Nephron progenitor cell (in vitro differentiated cells): Measurements from ENCODE around the gene PDHB.

Experiments used
- DNase-seq: peaks from one replicate; pipeline ENCODE4 v3.0.0; 2021
- H3K27ac Mint-ChIP-seq: 2 replicates; pipeline ENCODE4 v1.8.0; 2021; ENCODE audit warnings: mild to moderate bottlenecking, moderate library complexity, mixed read lengths
- H3K27me3 Mint-ChIP-seq: 2 replicates; pipeline ENCODE4 v1.8.0; 2021; ENCODE audit warnings: mild to moderate bottlenecking, low read depth, mixed read lengths; ENCODE audit not compliant: poor library complexity
- H3K36me3 Mint-ChIP-seq: 2 replicates; pipeline ENCODE4 v1.8.0; 2021; ENCODE audit warnings: low read depth, mixed read lengths
- H3K4me1 Mint-ChIP-seq: 2 replicates; pipeline ENCODE4 v1.8.0; 2021; ENCODE audit warnings: mixed read lengths
- H3K4me3 Mint-ChIP-seq: 2 replicates; pipeline ENCODE4 v1.8.0; 2021; ENCODE audit warnings: mild to moderate bottlenecking, moderate library complexity, mixed read lengths
- H3K9me3 Mint-ChIP-seq: 2 replicates; pipeline ENCODE4 v1.8.0; 2021; ENCODE audit warnings: mild to moderate bottlenecking, moderate library complexity, mixed read lengths
- TF ChIP-seq, protein P1 (sequence below): fragments of 200-600 bp; sonication (generic); IDR thresholded peaks from 2 replicates; pipeline ENCODE4 v1.5.0; 2021; ENCODE audit warnings: antibody characterized with exemption

The PDHB gene

DNA sequence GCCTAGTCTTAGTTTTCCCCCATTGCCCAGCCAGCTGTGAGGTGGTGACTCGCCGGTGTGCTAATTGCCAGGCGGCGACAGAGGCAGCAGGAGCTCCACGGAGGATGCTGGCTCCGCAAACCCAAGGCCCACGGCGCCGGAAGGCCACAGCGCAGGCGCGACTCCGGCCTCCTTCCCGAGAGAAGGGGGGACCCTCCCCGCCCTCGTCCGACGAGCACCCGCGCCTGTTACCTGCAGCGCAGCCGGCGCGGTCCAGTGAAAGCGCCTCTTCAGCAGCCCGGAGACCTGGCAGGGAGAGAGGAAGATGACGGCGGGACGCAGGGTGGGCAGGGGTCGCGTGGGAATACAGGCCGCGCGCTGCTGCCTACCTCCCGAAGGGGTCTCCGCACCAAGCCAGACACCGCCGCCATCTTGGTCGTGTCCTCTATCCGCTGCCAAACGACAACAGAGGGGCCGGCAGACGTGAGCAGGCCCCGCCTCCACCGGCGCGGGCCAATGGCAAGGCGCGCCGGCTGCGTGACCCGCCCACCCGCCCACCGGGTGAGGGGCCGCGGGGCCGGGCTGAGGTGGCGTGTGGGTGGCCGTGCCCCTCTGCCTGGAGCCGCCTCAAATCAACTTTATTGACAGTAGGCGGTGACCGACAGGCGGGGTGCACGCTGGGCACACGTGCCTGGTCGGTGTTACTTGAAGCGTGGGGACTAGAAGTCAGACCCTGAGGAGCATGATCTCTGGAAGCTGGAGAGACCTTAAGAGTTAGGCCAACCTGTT lies at the start of gene PDHB:
Gene PDHB, minus strand, starts transcription at position 433 of the 768 bp plus-strand sequence. Its CDS starts 23 bp downstream, at position 410.
- H3K4me3 Mint-ChIP-seq: peak within 1 kb of the TSS; percentile 95
- peaks cover 32% of the 10 kb centered on the region for H3K36me3 Mint-ChIP-seq
- no peaks in the 10 kb centered on the region for H3K9me3 Mint-ChIP-seq
- peaks cover 52% of the 10 kb centered on the region for H3K4me1 Mint-ChIP-seq
- peak within 1 kb of the TSS; percentile 90 for H3K27ac Mint-ChIP-seq
- H3K27me3 Mint-ChIP-seq: peaks cover 4% of the 10 kb centered on the region
- DNase-seq: peak; percentile 89
- TF ChIP-seq, protein P1, sequence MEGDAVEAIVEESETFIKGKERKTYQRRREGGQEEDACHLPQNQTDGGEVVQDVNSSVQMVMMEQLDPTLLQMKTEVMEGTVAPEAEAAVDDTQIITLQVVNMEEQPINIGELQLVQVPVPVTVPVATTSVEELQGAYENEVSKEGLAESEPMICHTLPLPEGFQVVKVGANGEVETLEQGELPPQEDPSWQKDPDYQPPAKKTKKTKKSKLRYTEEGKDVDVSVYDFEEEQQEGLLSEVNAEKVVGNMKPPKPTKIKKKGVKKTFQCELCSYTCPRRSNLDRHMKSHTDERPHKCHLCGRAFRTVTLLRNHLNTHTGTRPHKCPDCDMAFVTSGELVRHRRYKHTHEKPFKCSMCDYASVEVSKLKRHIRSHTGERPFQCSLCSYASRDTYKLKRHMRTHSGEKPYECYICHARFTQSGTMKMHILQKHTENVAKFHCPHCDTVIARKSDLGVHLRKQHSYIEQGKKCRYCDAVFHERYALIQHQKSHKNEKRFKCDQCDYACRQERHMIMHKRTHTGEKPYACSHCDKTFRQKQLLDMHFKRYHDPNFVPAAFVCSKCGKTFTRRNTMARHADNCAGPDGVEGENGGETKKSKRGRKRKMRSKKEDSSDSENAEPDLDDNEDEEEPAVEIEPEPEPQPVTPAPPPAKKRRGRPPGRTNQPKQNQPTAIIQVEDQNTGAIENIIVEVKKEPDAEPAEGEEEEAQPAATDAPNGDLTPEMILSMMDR: no peak

DNA sequence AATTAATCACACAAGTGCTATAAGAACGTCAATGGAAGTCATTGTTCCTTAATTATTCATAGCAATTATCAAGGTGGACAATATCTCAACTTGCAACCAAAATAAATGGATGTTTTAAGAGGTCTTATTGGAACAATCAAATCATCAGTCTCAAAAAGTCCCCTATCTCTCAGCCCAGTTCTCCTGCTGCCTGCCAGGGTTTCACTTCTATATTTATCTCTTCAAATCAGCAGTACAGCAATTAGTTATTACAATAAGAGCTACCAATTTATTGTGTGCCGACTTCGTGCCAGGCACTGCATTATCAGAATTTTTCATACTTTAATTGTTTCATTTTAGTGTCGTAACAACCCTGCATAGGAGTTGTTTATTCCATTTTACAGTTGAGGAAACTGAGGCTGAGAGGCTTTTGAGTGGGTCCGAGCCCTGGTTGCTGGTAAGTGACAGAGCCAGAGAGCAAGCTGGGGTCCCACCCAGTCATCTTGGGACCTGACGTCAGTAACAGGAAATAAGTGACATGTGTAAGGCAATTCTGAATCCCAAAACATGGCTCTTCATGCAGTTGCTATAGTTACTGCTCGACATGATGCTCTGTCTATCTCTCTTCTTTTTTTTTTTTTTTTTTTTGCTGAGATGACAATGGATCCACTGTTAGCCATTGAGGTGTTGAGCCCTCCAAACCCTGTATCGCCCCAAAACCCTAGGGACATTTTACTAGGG lies 49.4 kb upstream of the PDHB start:
- Mint-ChIP-seq H3K4me1 (peaks cover 52% of the 10 kb centered on the region), H3K27me3 (peaks cover 10% of the 10 kb centered on the region), H3K9me3 (peaks cover 17% of the 10 kb centered on the region), H3K27ac (no peak overlapping the region), H3K4me3 (no peak overlapping the region), H3K36me3 (peaks cover 5% of the 10 kb centered on the region)
- no peak for DNase-seq
- TF ChIP-seq, protein P1: no peak

DNA sequence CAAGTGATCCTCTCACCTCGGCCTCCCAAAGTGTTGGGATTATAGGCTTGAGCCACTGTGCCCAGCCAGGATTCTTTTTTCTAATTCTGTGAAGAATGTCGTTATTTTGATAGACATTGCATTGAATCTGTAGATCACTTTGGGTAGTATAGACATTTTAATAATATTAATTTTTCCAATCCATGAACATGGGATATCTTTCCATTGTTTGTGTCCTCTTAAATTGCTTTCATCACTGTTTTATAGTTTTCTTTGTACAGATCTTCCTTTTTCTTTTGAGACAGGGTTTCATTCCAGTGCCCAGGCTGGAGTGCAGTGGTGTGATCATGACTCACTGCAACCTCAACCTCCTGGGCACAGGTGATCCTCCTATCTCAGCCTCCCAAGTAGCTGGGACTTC lies 46.7 kb upstream of the PDHB start:
- H3K9me3 Mint-ChIP-seq: peaks cover 17% of the 10 kb centered on the region
- H3K27ac Mint-ChIP-seq: no peak overlapping the region
- no peak overlapping the region for H3K4me3 Mint-ChIP-seq
- no peak for DNase-seq
- H3K4me1 Mint-ChIP-seq: peaks cover 34% of the 10 kb centered on the region
- TF ChIP-seq, protein P1: no peak
- peaks cover 4% of the 10 kb centered on the region for H3K27me3 Mint-ChIP-seq
- peaks cover 5% of the 10 kb centered on the region for H3K36me3 Mint-ChIP-seq

DNA sequence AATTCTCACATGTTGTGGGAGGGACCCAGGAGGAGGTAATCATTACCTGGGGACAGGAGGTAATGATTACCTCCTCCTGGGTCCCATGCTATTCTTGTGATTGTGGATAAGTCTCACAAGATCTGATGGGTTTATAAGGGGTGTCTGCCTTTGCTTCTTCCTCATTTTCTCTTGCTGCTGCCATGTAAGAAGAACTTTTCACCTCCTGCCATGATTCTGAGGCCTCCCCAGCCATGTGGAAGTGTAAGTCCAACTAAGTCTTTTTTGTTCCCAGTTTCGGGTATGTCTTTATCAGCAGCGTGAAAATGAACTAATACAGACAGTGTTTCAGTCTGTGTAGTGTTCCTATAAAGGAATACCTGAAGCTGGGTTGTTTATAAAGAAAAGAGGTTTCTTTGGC lies 45.1 kb upstream of the PDHB start:
- DNase-seq: no peak

DNA sequence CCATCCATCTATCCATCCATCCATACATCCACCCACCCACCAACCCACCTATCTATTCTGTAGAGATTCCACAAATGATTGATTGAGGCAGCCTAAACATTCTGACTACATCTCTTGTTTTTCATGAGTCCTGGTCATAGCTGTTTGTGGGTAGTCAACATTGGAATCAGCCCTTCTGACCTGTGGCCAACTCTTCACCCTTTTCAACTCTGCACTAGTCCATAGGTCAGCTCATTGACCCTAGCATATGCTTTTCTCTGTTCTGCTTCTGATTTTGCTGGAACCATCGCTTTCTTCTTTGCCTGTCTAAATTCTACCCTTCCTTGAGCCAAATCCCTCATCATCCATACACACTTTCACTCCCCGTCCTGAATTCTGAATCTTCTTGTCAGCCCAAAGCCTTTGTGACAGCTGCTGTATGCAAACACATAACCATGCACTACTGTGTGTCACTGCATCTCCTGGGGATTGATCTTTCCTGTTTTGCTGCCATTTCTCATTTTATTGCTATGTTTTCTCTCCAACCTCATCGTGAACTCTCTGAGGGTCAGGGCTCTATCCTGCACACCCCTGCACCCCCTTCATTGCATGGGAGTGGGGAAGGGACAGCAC lies 41.4 kb upstream of the PDHB start:
- Mint-ChIP-seq H3K9me3 (peaks cover 13% of the 10 kb centered on the region), H3K36me3 (peaks cover 5% of the 10 kb centered on the region), H3K4me3 (peak overlapping the region; percentile 0), H3K4me1 (peaks cover 57% of the 10 kb centered on the region), H3K27ac (peak overlapping the region; percentile 11), H3K27me3 (no peaks in the 10 kb centered on the region)
- no peak for DNase-seq
- TF ChIP-seq, protein P1: no peak

More for the DNA sequence above, 45.1 kb upstream of the PDHB start:
- Mint-ChIP-seq H3K27ac (no peak overlapping the region), H3K36me3 (peaks cover 5% of the 10 kb centered on the region), H3K27me3 (peaks cover 4% of the 10 kb centered on the region), H3K4me1 (peaks cover 36% of the 10 kb centered on the region), H3K9me3 (peaks cover 17% of the 10 kb centered on the region), H3K4me3 (no peak overlapping the region)
- TF ChIP-seq, protein P1: no peak
